Activated CD8-positive, alpha-beta T cell treated with anti-CD3 and anti-CD28 coated beads for 36 hours (primary cell): Measurements from ENCODE around the gene HLA-F. TPM values are rescaled to one million over a fixed set of nuclear protein-coding genes. Genes with fewer than 3 reads are reported as not detected.
A peak's percentile ranks its signal among the peaks of the same experiment; 100 is the strongest.

Experiments
- ATAC-seq: fragments of 200-7000 bp; cut with Tn5 transposase; one replicate; pipeline ENCODE4 v1.10.0; 2021; ENCODE audit warnings: mild to moderate bottlenecking, moderate library complexity
- CTCF ChIA-PET: fragments of 350-600 bp; sonication (Branson Sonifier 250); formaldehyde crosslinking; loops from one replicate; lab custom pipeline; 2021; ENCODE audit warnings: antibody characterized with exemption; lab: Charles Lee
- POLR2A ChIA-PET: fragments of 350-600 bp; sonication (Branson Sonifier 250); formaldehyde crosslinking; loops from one replicate; lab custom pipeline; 2021; ENCODE audit warnings: antibody characterized with exemption; lab: Charles Lee
- DNase-seq: peaks from one replicate; pipeline ENCODE4 v3.0.0-alpha.2; 2020
- H3K27ac Mint-ChIP-seq: one replicate; pipeline ENCODE4 v1.8.0; 2021; ENCODE audit warnings: mild to moderate bottlenecking, mixed read lengths
- H3K27me3 Mint-ChIP-seq: one replicate; pipeline ENCODE4 v1.8.0; 2021; ENCODE audit warnings: mixed read lengths
- H3K36me3 Mint-ChIP-seq: one replicate; pipeline ENCODE4 v1.8.0; 2021; ENCODE audit warnings: low read depth, mixed read lengths
- H3K4me1 Mint-ChIP-seq: one replicate; pipeline ENCODE4 v1.8.0; 2021; ENCODE audit warnings: low read depth, mixed read lengths
- H3K4me3 Mint-ChIP-seq: one replicate; pipeline ENCODE4 v1.8.0; 2021; ENCODE audit warnings: mild to moderate bottlenecking, moderate library complexity, mixed read lengths
- H3K9me3 Mint-ChIP-seq: one replicate; pipeline ENCODE4 v1.8.0; 2021; ENCODE audit warnings: mixed read lengths
- intact Hi-C: fragments of 100-400 bp; cut with micrococcal nuclease; formaldehyde crosslinking; loops from one replicate; pipeline ENCODE4 v1.10.0; 2022
- total RNA-seq, 2 experiments: library from RNA; stranded (reverse); gene quantifications; one replicate each; pipeline ENCODE4 v1.2.3, GENCODE V29; 2021
- TF ChIP-seq, protein P1 (sequence below): fragments of 200-600 bp; IDR thresholded peaks from one replicate; pipeline ENCODE4 v1.8.0; 2022; ENCODE audit warnings: antibody characterized with exemption, mild to moderate bottlenecking

The HLA-F gene
- total RNA-seq, 2 experiments from 2014 or later, result 172 TPM

DNA sequence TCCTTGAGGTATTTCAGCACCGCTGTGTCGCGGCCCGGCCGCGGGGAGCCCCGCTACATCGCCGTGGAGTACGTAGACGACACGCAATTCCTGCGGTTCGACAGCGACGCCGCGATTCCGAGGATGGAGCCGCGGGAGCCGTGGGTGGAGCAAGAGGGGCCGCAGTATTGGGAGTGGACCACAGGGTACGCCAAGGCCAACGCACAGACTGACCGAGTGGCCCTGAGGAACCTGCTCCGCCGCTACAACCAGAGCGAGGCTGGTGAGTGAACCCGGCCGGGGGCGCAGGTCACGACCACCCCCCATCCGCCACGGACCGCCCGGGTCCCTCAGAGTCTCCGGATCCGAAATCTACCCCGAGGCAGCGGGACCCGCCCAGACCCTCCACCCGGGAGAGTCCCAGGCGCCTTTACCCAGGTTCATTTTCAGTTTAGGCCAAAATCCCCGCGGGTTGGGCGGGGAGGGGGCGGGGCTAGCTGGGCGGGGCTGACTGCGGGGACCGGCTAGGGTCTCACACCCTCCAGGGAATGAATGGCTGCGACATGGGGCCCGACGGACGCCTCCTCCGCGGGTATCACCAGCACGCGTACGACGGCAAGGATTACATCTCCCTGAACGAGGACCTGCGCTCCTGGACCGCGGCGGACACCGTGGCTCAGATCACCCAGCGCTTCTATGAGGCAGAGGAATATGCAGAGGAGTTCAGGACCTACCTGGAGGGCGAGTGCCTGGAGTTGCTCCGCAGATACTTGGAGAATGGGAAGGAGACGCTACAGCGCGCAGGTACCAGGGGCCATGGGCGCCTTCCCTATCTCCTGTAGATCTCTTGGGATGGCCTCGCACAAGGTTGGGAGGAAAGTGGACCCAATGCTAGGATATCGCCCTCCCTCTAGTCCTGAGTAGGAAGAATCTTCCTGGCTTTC lies 693 bp downstream of the HLA-F start:
- peaks cover 58% of the 10 kb centered on the region for H3K4me1 Mint-ChIP-seq
- no peaks in the 10 kb centered on the region for H3K9me3 Mint-ChIP-seq
- peaks cover 48% of the 10 kb centered on the region for H3K36me3 Mint-ChIP-seq
- intact Hi-C loops, result no loop called here
- DNase-seq (peak; percentile 84), ATAC-seq (peak; percentile 72)
- no peaks in the 10 kb centered on the region for H3K27me3 Mint-ChIP-seq
- CTCF ChIA-PET, result no interaction called here
- peak overlapping the region; percentile 93 for H3K4me3 Mint-ChIP-seq
- POLR2A ChIA-PET, result interaction anchor here (0.7 kb wide), 1 partner anchor 12 kb away, joined by 3 read pairs; no protein-coding TSS in a partner anchor
- TF ChIP-seq, protein P1, sequence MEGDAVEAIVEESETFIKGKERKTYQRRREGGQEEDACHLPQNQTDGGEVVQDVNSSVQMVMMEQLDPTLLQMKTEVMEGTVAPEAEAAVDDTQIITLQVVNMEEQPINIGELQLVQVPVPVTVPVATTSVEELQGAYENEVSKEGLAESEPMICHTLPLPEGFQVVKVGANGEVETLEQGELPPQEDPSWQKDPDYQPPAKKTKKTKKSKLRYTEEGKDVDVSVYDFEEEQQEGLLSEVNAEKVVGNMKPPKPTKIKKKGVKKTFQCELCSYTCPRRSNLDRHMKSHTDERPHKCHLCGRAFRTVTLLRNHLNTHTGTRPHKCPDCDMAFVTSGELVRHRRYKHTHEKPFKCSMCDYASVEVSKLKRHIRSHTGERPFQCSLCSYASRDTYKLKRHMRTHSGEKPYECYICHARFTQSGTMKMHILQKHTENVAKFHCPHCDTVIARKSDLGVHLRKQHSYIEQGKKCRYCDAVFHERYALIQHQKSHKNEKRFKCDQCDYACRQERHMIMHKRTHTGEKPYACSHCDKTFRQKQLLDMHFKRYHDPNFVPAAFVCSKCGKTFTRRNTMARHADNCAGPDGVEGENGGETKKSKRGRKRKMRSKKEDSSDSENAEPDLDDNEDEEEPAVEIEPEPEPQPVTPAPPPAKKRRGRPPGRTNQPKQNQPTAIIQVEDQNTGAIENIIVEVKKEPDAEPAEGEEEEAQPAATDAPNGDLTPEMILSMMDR, result no peak
- H3K27ac Mint-ChIP-seq, result peak overlapping the region; percentile 94

DNA sequence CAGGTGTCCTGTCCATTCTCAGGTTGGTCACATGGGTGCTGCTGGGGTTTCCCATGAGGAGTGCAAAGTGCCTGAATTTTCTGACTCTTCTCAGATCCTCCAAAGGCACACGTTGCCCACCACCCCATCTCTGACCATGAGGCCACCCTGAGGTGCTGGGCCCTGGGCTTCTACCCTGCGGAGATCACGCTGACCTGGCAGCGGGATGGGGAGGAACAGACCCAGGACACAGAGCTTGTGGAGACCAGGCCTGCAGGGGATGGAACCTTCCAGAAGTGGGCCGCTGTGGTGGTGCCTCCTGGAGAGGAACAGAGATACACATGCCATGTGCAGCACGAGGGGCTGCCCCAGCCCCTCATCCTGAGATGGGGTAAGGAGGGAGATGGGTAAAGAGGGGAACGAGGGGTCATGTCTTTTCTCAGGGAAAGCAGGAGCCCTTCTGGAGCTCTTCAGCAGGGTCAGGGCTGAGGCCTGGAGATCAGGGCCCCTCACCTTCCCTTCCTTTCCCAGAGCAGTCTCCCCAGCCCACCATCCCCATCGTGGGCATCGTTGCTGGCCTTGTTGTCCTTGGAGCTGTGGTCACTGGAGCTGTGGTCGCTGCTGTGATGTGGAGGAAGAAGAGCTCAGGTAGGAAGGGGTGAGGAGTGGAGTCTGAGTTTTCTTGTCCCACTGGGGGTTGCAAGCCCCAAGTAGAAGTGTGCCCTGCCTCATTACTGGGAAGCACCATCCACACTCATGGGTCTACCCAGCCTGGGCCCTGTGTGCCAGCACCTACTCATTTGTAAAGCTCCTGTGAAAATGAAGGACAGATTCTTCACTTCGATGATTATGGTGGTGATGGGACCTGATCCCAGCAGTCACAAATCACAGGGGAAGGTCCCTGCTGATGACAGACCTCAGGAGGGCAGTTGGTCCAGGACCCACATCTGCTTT lies 2.0 kb downstream of the HLA-F start:
- Mint-ChIP-seq H3K36me3 (peaks cover 48% of the 10 kb centered on the region), H3K27me3 (no peaks in the 10 kb centered on the region), H3K4me3 (peak overlapping the region; percentile 93), H3K9me3 (no peaks in the 10 kb centered on the region), H3K4me1 (peaks cover 66% of the 10 kb centered on the region), H3K27ac (peak overlapping the region; percentile 94)
- DNase-seq, result no peak
- TF ChIP-seq, protein P1, result no peak
- CTCF ChIA-PET, result interaction anchor here (0.9 to 3.8 kb wide), 7 partner anchors 9 to 109 kb away, joined by 3 to 29 read pairs (median 6); no protein-coding TSS in a partner anchor
- intact Hi-C loops, result no loop called here
- POLR2A ChIA-PET, result interaction anchor here (1.0 to 3.7 kb wide), 5 partner anchors 8 to 27 kb away, joined by 3 to 15 read pairs (median 6); no protein-coding TSS in a partner anchor
- ATAC-seq, result no peak

DNA sequence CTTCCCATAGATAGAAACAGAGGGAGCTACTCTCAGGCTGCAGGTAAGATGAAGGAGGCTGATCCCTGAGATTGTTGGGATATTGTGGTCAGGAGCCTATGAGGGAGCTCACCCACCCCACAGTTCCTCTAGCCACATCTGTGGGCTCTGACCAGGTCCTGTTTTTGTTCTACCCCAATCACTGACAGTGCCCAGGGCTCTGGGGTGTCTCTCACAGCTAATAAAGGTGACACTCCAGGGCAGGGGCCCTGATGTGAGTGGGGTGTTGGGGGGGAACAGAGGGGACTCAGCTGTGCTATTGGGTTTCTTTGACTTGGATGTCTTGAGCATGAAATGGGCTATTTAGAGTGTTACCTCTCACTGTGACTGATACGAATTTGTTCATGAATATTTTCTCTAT lies 2.8 kb downstream of the HLA-F start:
- Mint-ChIP-seq H3K9me3 (no peaks in the 10 kb centered on the region), H3K4me1 (peaks cover 73% of the 10 kb centered on the region), H3K4me3 (peak overlapping the region; percentile 93), H3K27ac (peak overlapping the region; percentile 80), H3K27me3 (no peaks in the 10 kb centered on the region), H3K36me3 (peaks cover 48% of the 10 kb centered on the region)
- DNase-seq (no peak), ATAC-seq (no peak)
- ChIA-PET CTCF (interaction anchor here (0.9 to 3.8 kb wide), 8 partner anchors 10 to 108 kb away, joined by 3 to 29 read pairs (median 6); no protein-coding TSS in a partner anchor), POLR2A (interaction anchor here (1.0 to 3.7 kb wide), 5 partner anchors 8 to 26 kb away, joined by 3 to 15 read pairs (median 6); no protein-coding TSS in a partner anchor)
- intact Hi-C loops, result no loop called here
- TF ChIP-seq, protein P1, result no peak

DNA sequence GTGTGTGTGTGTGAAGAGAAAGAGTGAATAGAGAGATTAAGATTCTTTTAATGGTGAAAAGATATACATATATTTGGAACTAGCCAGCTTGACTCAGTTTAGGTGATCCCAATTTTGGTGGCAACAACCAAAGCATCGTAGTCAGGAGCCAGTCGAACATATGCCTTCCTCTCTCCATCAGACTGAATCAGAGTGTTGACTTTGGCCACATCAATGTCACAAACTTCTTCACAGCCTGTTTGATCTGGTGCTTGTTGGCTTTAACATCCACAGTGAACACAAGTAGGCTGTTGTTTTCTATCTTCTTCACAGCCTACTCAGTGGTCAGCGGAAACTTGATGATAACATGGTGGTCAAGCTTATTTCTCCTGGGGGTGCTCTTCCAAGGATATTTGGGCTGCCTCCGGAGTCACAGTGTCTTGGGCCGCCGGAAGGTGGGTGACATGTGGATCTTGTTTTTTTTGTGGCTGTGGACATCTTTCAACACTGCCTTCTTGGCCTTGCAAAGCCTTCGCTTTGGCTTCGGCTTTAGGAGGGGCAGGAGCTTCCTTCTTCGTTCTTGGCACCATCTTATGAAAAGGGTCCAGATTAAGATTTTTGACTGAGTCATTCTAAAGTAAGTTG lies 3.4 kb downstream of the HLA-F start:
- Mint-ChIP-seq H3K4me1 (peaks cover 73% of the 10 kb centered on the region), H3K36me3 (peaks cover 48% of the 10 kb centered on the region), H3K9me3 (no peaks in the 10 kb centered on the region), H3K27ac (peak overlapping the region; percentile 39), H3K4me3 (peak overlapping the region; percentile 93), H3K27me3 (no peaks in the 10 kb centered on the region)
- TF ChIP-seq, protein P1, result no peak
- ATAC-seq, result no peak
- DNase-seq, result no peak
- intact Hi-C loops, result no loop called here
- POLR2A ChIA-PET, result interaction anchor here (1.2 to 3.7 kb wide), 4 partner anchors 9 to 25 kb away, joined by 4 to 15 read pairs (median 8); no protein-coding TSS in a partner anchor
- CTCF ChIA-PET, result interaction anchor here (1.0 to 3.8 kb wide), 13 partner anchors 10 to 299 kb away, joined by 3 to 29 read pairs (median 6); no protein-coding TSS in a partner anchor
